ENCODE data around the gene FGR.

- no peak for TF ChIP-seq CTCF (conservative IDR thresholded peaks at IDR 0.05; ENCODE audit: low read depth in 2 of 2)
- no peak for TF ChIP-seq POLR2AphosphoS5 (IDR thresholded peaks at IDR 0.05; ENCODE audit: low read depth)
- TF ChIP-seq REST (IDR thresholded peaks at IDR 0.05; ENCODE audit: unreplicated experiment) = no peak
- no peak for TF ChIP-seq EZH2phosphoT487 (IDR thresholded peaks at IDR 0.05; ENCODE audit: unreplicated experiment)
- no peak for TF ChIP-seq EZH2 (IDR thresholded peaks at IDR 0.05; ENCODE audit: low read depth, unreplicated experiment)
- TF ChIP-seq ETS1 (IDR thresholded peaks at IDR 0.05) = no peak
- TF ChIP-seq STAT1 (IDR thresholded peaks at IDR 0.05; ENCODE audit: unreplicated experiment) = no peak
- TF ChIP-seq ZNF331 (CRISPR knock-in tag; IDR thresholded peaks at IDR 0.05; ENCODE audit: low read depth) = no peak
- no peak for TF ChIP-seq ZNF114 (CRISPR knock-in tag; IDR thresholded peaks at IDR 0.05)
- no peak for TF ChIP-seq CREB1 (CRISPR knock-in tag; IDR thresholded peaks at IDR 0.05; ENCODE audit: low read depth)
- no peak for TF ChIP-seq JUNB (IDR thresholded peaks at IDR 0.05; ENCODE audit: unreplicated experiment)
Observed at GRCh38 chr1:27563591-27564471, 71.2 kb downstream of the FGR start.

Data from GM23338 (cell line).